Suprapubic skin (tissue), 4 donors: Measurements from ENCODE around the gene LSM5.

Experiments
- CTCF ChIP-seq, 2 donors: fragments of 200-600 bp in 1 of 2; fragments of 450-650 bp in 1 of 2; sonication (generic) in 1 of 2; IDR thresholded peaks; one replicate each; pipeline ENCODE4 v1.5.1; 2016 to 2019; ENCODE audit warnings: antibody characterized with exemption in 2 of 2, mild to moderate bottlenecking in 1 of 2, moderate library complexity in 1 of 2
- EP300 ChIP-seq: sonication (generic); formaldehyde crosslinking; IDR thresholded peaks from one replicate; pipeline ENCODE4 v1.6.1; 2017; ENCODE audit warnings: antibody characterized with exemption
- POLR2A ChIP-seq, 2 donors: fragments of 450-650 bp; IDR thresholded peaks; one replicate each; pipeline ENCODE4 v1.6.1; 2017; ENCODE audit warnings: antibody characterized with exemption in 2 of 2, mild to moderate bottlenecking in 2 of 2, moderate library complexity in 2 of 2
- POLR2AphosphoS5 ChIP-seq, 3 donors: sonication (generic); formaldehyde crosslinking; IDR thresholded peaks; one replicate each; pipeline ENCODE4 v1.6.1; 2017; ENCODE audit warnings: antibody characterized with exemption in 3 of 3

GRCh38 chr7:32519763-32520162 is 29.6 kb upstream of the LSM5 start:
- TF ChIP-seq CTCF (IDR thresholded peaks at IDR 0.05): no peak
- no peak for TF ChIP-seq EP300
- no peak for TF ChIP-seq POLR2AphosphoS5 (IDR thresholded peaks at IDR 0.05)
- no peak for TF ChIP-seq POLR2A (IDR thresholded peaks at IDR 0.05)
